NCI-H1417 (cell line): Measurements from ENCODE around the gene MRPL19.
"Not testable (repeated sequence)": the region's sequence is repeated elsewhere in the genome, so short reads cannot be mapped to it uniquely, and the experiment has no call there.

Experiments used
- DNase-seq, 3 experiments: peaks; one replicate each; lab custom pipeline; 2025; lab: John Stamatoyannopoulos, UW

Gene MRPL19

GRCh38 chr2:75667884-75668283 is 21.3 kb downstream of the MRPL19 start:
- DNase-seq = no peak

- not testable (repeated sequence) for DNase-seq
Measured at GRCh38 chr2:75675423-75675822, 28.8 kb downstream of the MRPL19 start.

- no peak for DNase-seq
Measured at GRCh38 chr2:75675908-75676307, 29.3 kb downstream of the MRPL19 start.

- DNase-seq = no peak
Measured at GRCh38 chr2:75676464-75676863, 29.9 kb downstream of the MRPL19 start.

- DNase-seq = no peak
Measured at GRCh38 chr2:75679556-75679955, 33.0 kb downstream of the MRPL19 start.

GRCh38 chr2:75680402-75680801 is 33.8 kb downstream of the MRPL19 start:
- DNase-seq = no peak

- not testable (repeated sequence) for DNase-seq
Measured at GRCh38 chr2:75683430-75683829, 36.8 kb downstream of the MRPL19 start.

GRCh38 chr2:75688196-75688595 is 41.6 kb downstream of the MRPL19 start:
- no peak for DNase-seq

GRCh38 chr2:75698918-75699317 is 52.3 kb downstream of the MRPL19 start:
- no peak for DNase-seq

- no peak for DNase-seq
Measured at GRCh38 chr2:75702593-75702992, 56.0 kb downstream of the MRPL19 start.

GRCh38 chr2:75703589-75704287 is 57.2 kb downstream of the MRPL19 start:
- DNase-seq = peak in 1 of 3 experiments; percentile 3

GRCh38 chr2:75705921-75706320 is 59.3 kb downstream of the MRPL19 start:
- no peak for DNase-seq

- DNase-seq = no peak
Measured at GRCh38 chr2:75707901-75708300, 61.3 kb downstream of the MRPL19 start.

- DNase-seq = no peak
Measured at GRCh38 chr2:75709297-75709696, 62.7 kb downstream of the MRPL19 start.

GRCh38 chr2:75710220-75710576 is 63.6 kb downstream of the MRPL19 start:
- no peak for DNase-seq

- DNase-seq = peak; percentile 73 to 92 (median 91)
Measured at GRCh38 chr2:75710577-75711253, 64.1 kb downstream of the MRPL19 start, which contains the start of gene GCFC2. Gene GCFC2 (minus strand): TSS chr2:75710915. CDS start chr2:75710855, 60 bp downstream.

- not testable (repeated sequence) for DNase-seq
Measured at GRCh38 chr2:75711590-75711989, 65.0 kb downstream of the MRPL19 start.

- no peak for DNase-seq
Measured at GRCh38 chr2:75716406-75716805, 69.8 kb downstream of the MRPL19 start.

GRCh38 chr2:75719616-75720015 is 73.0 kb downstream of the MRPL19 start:
- DNase-seq = no peak

- no peak for DNase-seq
Measured at GRCh38 chr2:75720525-75720924, 73.9 kb downstream of the MRPL19 start.

GRCh38 chr2:75722687-75723086 is 76.1 kb downstream of the MRPL19 start:
- DNase-seq = no peak

- DNase-seq = peak in 2 of 3 experiments; percentile 9 to 27
Measured at GRCh38 chr2:75728614-75729419, 82.2 kb downstream of the MRPL19 start.

- peak in 2 of 3 experiments; percentile 9 to 52 for DNase-seq
Measured at GRCh38 chr2:75729861-75730260, 83.3 kb downstream of the MRPL19 start.
